Measurements from ENCODE around the gene COG8.

The COG8 gene

DNA sequence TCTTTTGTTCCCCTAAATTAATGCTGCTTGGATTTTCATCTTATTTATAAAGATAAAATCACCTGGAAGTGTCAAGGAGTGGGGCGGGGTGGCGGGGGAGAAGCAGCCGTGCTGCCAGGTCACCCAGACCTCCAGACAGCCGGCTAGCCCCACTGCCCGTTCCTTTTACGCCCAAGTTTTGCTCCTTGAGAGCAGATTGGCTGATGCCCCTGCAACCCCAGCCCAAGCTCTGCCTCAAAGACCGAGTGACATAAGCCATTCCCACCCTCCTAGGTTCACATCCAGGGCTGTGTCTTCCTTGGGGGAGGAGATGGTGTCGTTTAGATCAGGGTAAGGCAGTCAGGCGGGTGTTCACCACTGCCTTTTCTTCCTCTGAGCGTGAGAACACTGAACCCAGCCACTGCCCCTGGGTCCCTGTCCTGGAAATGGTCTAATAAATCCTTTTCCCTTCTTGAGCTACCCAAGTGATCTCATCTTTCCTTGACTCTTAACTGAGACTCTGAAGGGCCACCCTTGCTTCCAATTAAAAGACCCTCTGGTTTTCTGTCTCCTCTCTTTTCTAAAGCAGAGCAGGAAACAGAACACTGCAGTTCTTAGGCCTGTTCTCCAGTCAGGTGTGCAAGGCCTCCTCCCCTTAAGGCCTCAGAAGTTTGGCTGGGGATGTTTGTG is 14.6 kb downstream of the COG8 start:
- TF ChIP-seq, protein P1, sequence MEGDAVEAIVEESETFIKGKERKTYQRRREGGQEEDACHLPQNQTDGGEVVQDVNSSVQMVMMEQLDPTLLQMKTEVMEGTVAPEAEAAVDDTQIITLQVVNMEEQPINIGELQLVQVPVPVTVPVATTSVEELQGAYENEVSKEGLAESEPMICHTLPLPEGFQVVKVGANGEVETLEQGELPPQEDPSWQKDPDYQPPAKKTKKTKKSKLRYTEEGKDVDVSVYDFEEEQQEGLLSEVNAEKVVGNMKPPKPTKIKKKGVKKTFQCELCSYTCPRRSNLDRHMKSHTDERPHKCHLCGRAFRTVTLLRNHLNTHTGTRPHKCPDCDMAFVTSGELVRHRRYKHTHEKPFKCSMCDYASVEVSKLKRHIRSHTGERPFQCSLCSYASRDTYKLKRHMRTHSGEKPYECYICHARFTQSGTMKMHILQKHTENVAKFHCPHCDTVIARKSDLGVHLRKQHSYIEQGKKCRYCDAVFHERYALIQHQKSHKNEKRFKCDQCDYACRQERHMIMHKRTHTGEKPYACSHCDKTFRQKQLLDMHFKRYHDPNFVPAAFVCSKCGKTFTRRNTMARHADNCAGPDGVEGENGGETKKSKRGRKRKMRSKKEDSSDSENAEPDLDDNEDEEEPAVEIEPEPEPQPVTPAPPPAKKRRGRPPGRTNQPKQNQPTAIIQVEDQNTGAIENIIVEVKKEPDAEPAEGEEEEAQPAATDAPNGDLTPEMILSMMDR (IDR thresholded peaks at IDR 0.05; ENCODE audit: insufficient read depth, missing control alignments): no peak
- FAIRE-seq: no peak
- no peak for DNase-seq (ENCODE audit: insufficient read length, low spot score)

DNA sequence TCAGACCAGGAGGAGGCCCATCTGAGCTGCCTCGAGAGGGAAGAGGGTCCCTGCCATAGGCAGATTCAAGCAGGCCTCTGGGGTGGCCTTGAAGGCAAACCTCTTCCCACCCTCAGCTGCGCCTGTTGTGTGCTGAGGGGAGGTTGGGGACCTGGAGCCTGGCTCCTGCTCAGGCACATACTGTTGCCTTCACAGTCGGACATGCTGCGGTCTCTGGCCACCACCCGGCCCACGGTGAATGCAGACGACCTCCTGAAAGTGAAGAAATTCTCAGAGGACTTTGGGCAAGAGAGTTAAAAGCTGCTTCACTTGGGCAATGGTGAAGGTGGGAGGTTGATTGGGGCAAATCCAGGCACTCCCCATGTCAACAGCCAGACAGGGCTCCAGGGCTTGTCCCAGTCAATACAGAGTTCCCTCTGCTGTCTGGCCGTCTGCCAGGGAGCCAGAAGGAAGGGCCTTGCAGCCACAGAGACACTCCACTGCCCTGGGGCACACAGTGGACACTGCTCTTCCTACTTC is 15.3 kb downstream of the COG8 start:
- DNase-seq (ENCODE audit: insufficient read length, low spot score): no peak
- TF ChIP-seq, protein P1 (IDR thresholded peaks at IDR 0.05; ENCODE audit: insufficient read depth, missing control alignments): no peak
- FAIRE-seq: no peak

DNA sequence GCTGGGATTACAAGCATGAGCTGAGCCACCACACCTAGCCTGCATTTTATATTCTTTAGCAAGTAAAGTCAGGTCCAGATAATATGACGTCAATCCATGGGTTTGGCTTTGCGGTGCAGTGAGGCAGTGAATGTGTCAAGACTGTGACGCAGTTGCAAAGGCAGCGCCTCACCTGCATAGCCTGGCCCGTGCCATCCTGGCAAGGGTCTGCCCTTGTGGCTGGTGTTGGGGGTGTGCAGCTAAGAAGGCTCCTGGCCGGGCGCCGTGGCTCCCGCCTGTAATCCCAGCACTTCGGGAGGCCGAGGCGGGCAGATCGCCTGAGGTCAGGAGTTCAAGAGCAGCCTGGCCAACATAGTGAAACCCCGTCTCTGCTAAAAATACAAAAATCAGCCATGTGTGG is 15.9 kb downstream of the COG8 start:
- FAIRE-seq: no peak

DNA sequence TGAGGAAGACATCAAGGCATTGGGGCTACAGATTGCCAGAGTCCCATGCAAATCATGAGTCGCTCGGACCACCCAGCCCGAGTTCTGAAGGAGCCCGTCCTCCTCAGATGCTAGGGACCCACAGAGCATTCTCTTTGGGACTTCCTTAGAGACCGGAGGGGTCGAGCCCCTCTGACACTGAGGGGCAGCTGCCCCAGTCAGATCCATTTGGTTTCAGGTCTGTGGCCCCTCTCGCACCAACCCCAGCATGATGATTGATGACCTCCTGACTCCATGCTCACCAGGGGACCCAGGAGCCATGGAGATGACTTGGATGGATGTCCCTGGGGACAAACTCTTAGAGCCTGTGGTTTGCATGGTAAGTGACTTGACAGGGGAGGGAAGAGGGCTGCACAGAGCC is 17.0 kb downstream of the COG8 start:
- FAIRE-seq: no peak
- TF ChIP-seq, protein P1 (IDR thresholded peaks at IDR 0.05; ENCODE audit: insufficient read depth, missing control alignments): no peak

More for the DNA sequence above, 15.9 kb downstream of the COG8 start:
- TF ChIP-seq, protein P1 (IDR thresholded peaks at IDR 0.05; ENCODE audit: insufficient read depth, missing control alignments): no peak
- no peak for DNase-seq (ENCODE audit: insufficient read length, low spot score)

DNA sequence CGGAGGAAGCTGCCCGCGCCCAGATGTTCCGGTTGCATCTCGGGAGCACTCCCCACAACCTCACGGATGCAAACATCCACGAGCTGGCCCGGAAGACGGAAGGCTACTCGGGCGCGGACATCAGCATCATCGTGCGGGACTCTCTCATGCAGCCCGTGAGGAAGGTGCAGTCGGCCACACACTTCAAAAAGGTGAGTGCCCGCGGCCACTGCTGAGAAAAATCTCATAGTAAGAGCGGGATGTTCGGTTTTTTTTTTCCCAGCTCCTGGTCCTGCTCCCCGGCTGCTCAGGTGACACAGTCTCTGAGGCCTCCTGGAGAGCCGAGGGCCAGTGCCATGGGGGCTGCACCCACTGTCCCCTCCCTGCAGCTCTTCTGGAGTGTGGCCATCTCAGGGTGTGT is 18.3 kb downstream of the COG8 start:
- DNase-seq (ENCODE audit: insufficient read length, low spot score): no peak
- no peak for FAIRE-seq
- TF ChIP-seq, protein P1 (IDR thresholded peaks at IDR 0.05; ENCODE audit: insufficient read depth, missing control alignments): no peak

More for the DNA sequence above, 17.0 kb downstream of the COG8 start:
- DNase-seq (ENCODE audit: insufficient read length, low spot score): no peak

DNA sequence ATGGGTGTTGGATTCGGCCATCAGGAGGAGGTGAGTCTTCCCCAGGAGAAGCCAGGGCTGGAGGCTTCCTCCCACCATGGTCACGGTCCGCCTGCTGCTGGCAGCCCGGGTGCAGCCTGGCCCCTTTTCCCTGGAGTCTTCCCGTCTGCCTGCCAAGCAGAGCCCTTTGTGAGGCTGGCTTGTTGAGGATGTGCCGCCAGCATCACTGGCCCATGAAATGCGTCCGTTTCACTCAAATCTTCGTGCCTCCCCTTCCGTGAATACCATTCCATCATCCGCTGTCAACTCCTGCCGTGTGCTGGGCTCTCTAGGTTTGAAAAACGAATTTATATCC is 18.7 kb downstream of the COG8 start:
- DNase-seq (ENCODE audit: insufficient read length, low spot score) (no peak), FAIRE-seq (no peak)
- TF ChIP-seq, protein P1 (IDR thresholded peaks at IDR 0.05; ENCODE audit: insufficient read depth, missing control alignments): no peak
